Measurements from ENCODE around the gene LVRN. TPM values are rescaled to one million over a fixed set of nuclear protein-coding genes. Genes with fewer than 3 reads are reported as not detected.

LVRN gene
- total and polyA plus RNA-seq, 2 donors (not counting 3 experiments of a cell fraction or from before 2014, with no cell fraction given), result 0.11 to 0.38 TPM

DNA sequence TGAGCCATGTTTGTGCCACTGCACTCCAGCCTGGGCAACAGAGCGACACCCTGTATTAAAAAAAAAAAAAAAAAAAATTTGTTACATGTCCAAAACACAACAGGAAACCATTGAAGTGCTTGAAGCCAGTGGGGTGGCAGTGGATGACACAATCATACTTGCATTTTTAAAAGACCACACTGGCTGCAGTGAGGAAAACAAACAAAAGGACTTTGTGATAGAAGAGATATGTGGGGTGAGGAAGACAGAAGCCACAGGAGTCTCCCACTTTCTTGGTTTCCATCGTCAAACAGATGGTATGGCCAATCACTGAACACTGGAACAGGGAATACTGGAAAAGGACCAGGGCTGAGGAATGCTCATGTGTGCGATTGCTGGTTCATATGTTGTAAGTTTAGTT lies 101.7 kb downstream of the LVRN start:
- H3K36me3 ChIP-seq (ENCODE audit: control insufficient read depth in 2 of 2, extremely low read depth in 1 of 2, insufficient read depth in 2 of 2, low read length in 2 of 2), result no peaks in the 10 kb centered on the region
- H3K4me3 ChIP-seq (replicated peaks in 1 of 3; ENCODE audit: insufficient read depth in 1 of 3, low read depth in 1 of 3, low read length in 3 of 3), result no peak overlapping the region
- BruUV-seq (replicated peaks), result no TSS peak
- H3K9me1 ChIP-seq (replicated peaks; ENCODE audit: control insufficient read depth, extremely low read depth, insufficient read depth, low read length), result no peaks in the 10 kb centered on the region
- dilution Hi-C loops (cut with MboI; ENCODE audit: extremely low pct_ligation_motif_present, low sequenced_read_pairs), result no loop called here
- no peak overlapping the region for H3K4me2 ChIP-seq (ENCODE audit: insufficient read depth, low read length)
- H3K79me2 ChIP-seq (ENCODE audit: control insufficient read depth, insufficient read depth, low read length), result no peaks in the 10 kb centered on the region
- H3K27ac ChIP-seq (ENCODE audit: insufficient read depth, low read depth, low read length), result no peak overlapping the region
- H4K20me1 ChIP-seq (replicated peaks; ENCODE audit: control insufficient read depth, extremely low read depth, insufficient read depth, low read length), result no peaks in the 10 kb centered on the region
- intact Hi-C loops (cut with micrococcal nuclease), result loop anchor here (1.0 kb wide), 1 partner anchor 40 kb away; no protein-coding TSS in a partner anchor
- no peak overlapping the region for H2AFZ ChIP-seq (ENCODE audit: low read depth, low read length)
- H3K9ac ChIP-seq (replicated peaks; ENCODE audit: extremely low read depth, insufficient read depth, low read length), result no peak overlapping the region
- POLR2A ChIA-PET, result no interaction called here
- no peak for DNase-seq (ENCODE audit: low read depth, low spot score)
- no peaks in the 10 kb centered on the region for H3K4me1 ChIP-seq (ENCODE audit: control insufficient read depth, extremely low read depth, insufficient read depth, low read length)
- H3K9me3 ChIP-seq (replicated peaks; ENCODE audit: control insufficient read depth, insufficient read depth, low read length), result no peaks in the 10 kb centered on the region
- CTCF ChIA-PET, result interaction anchor here (1.1 kb wide), 1 partner anchor 176 kb away, joined by 5 read pairs; no protein-coding TSS in a partner anchor
- TF ChIP-seq POLR2AphosphoS5 (IDR thresholded peaks at IDR 0.05; ENCODE audit: insufficient read depth, low read depth, low read length), result no peak
- TF ChIP-seq, protein P1, sequence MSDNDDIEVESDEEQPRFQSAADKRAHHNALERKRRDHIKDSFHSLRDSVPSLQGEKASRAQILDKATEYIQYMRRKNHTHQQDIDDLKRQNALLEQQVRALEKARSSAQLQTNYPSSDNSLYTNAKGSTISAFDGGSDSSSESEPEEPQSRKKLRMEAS (IDR thresholded peaks at IDR 0.05; ENCODE audit: insufficient read depth, insufficient read length), result no peak
- no peak for TF ChIP-seq CTCF (IDR thresholded peaks at IDR 0.05; ENCODE audit: extremely low read depth in 1 of 2, insufficient read depth in 1 of 2, low read depth in 1 of 2, low read length in 2 of 2)
- no peak for TF ChIP-seq EZH2 (IDR thresholded peaks at IDR 0.05; ENCODE audit: borderline replicate concordance, low read depth, low read length, severe bottlenecking)
- no peak for TF ChIP-seq POLR2A (IDR thresholded peaks at IDR 0.05; ENCODE audit: low read depth, low read length)
- TF ChIP-seq MYC (IDR thresholded peaks at IDR 0.05; ENCODE audit: low read depth, low read length), result no peak
- no peak for TF ChIP-seq JUN (IDR thresholded peaks at IDR 0.05; ENCODE audit: borderline replicate concordance, insufficient read depth, insufficient read length, low read depth)
- TF ChIP-seq GATA2 (IDR thresholded peaks at IDR 0.05; ENCODE audit: insufficient read depth, insufficient read length, low read depth, low read length), result no peak
- TF ChIP-seq FOS (IDR thresholded peaks at IDR 0.05; ENCODE audit: borderline replicate concordance, insufficient read depth, low read length), result no peak
- H3K27me3 ChIP-seq (ENCODE audit: control insufficient read depth in 2 of 2, insufficient read depth in 2 of 2, low read length in 2 of 2), result peaks cover 6 to 10% of the 10 kb centered on the region in 2 experiments
- no peak for FAIRE-seq
